GM23338 (cell line): ENCODE results near the gene DDX23. TPM values are rescaled to one million over a fixed set of nuclear protein-coding genes. Genes with fewer than 3 reads are reported as not detected.

Source experiments
- ATAC-seq: fragments of 200-7000 bp; cut with Tn5 transposase; 3 replicates; pipeline ENCODE4 v1.9.1; 2020
- DNase-seq: peaks from one replicate; pipeline ENCODE4 v3.0.0-alpha.2; 2015; ENCODE audit warnings: low spot score
- H2AFZ ChIP-seq: fragments of 200-600 bp; sonication (generic); 2 replicates; pipeline ENCODE4 v1.8.0; 2016; ENCODE audit warnings: antibody characterized with exemption, mild to moderate bottlenecking, moderate library complexity
- H3F3A ChIP-seq: fragments of 200-600 bp; sonication (generic); replicated peaks from 2 replicates; pipeline ENCODE4 v1.8.0; 2017; ENCODE audit warnings: antibody characterized with exemption, mixed run types, low read depth
- H3K27ac ChIP-seq: fragments of 200-600 bp; sonication (generic); 2 replicates; pipeline ENCODE4 v1.6.1; 2016; ENCODE audit warnings: low read depth
- H3K27me3 ChIP-seq: fragments of 200-600 bp; sonication (generic); 2 replicates; pipeline ENCODE4 v1.8.0; 2016; ENCODE audit warnings: mild to moderate bottlenecking, mixed run types, moderate library complexity; ENCODE audit not compliant: insufficient read depth
- H3K36me3 ChIP-seq: fragments of 200-600 bp; sonication (generic); 2 replicates; pipeline ENCODE4 v1.8.0; 2016; ENCODE audit warnings: mild to moderate bottlenecking; ENCODE audit not compliant: insufficient read depth
- H3K4me1 ChIP-seq: fragments of 200-600 bp; sonication (generic); 2 replicates; pipeline ENCODE4 v1.8.0; 2016; ENCODE audit warnings: mild to moderate bottlenecking, moderate library complexity; ENCODE audit not compliant: insufficient read depth
- H3K4me2 ChIP-seq: fragments of 200-600 bp; sonication (generic); 2 replicates; pipeline ENCODE4 v1.7.1; 2017; ENCODE audit warnings: mixed run types
- H3K4me3 ChIP-seq: fragments of 200-600 bp; sonication (generic); 2 replicates; pipeline ENCODE4 v1.6.1; 2016; ENCODE audit warnings: mixed run types
- H3K79me2 ChIP-seq: fragments of 200-600 bp; sonication (generic); replicated peaks from 2 replicates; pipeline ENCODE4 v1.8.0; 2017; ENCODE audit warnings: mild to moderate bottlenecking; ENCODE audit not compliant: insufficient read depth
- H3K9me2 ChIP-seq: fragments of 200-600 bp; sonication (generic); 2 replicates; pipeline ENCODE4 v1.8.0; 2017; ENCODE audit not compliant: insufficient read depth
- H4K20me1 ChIP-seq: fragments of 200-600 bp; sonication (generic); replicated peaks from 2 replicates; pipeline ENCODE4 v1.8.0; 2017; ENCODE audit warnings: mild to moderate bottlenecking; ENCODE audit not compliant: insufficient read depth
- H3K27ac Mint-ChIP-seq: 2 replicates; pipeline ENCODE4 v1.8.0; 2020; ENCODE audit warnings: inconsistent platforms, mild to moderate bottlenecking, moderate library complexity, mixed read lengths
- H3K27me3 Mint-ChIP-seq: 3 replicates; pipeline ENCODE4 v1.8.0; 2022; ENCODE audit warnings: low read depth, mild to moderate bottlenecking, moderate library complexity, mixed read lengths, inconsistent platforms; ENCODE audit not compliant: insufficient read depth, poor library complexity
- H3K36me3 Mint-ChIP-seq: 3 replicates; pipeline ENCODE4 v1.8.0; 2021; ENCODE audit warnings: low read depth, mild to moderate bottlenecking, inconsistent platforms, moderate library complexity, mixed read lengths
- H3K4me1 Mint-ChIP-seq: 3 replicates; pipeline ENCODE4 v1.8.0; 2020; ENCODE audit warnings: mild to moderate bottlenecking, inconsistent platforms, mixed read lengths
- H3K4me3 Mint-ChIP-seq: 3 replicates; pipeline ENCODE4 v1.8.0; 2021; ENCODE audit warnings: moderate library complexity, mild to moderate bottlenecking, inconsistent platforms, mixed read lengths
- H3K9me3 Mint-ChIP-seq: 3 replicates; pipeline ENCODE4 v1.8.0; 2020; ENCODE audit warnings: moderate library complexity, mild to moderate bottlenecking, inconsistent platforms, mixed read lengths
- CREB1 ChIP-seq: fragments of 250-450 bp; sonication (Bioruptor Pico); IDR thresholded peaks from 2 replicates; pipeline ENCODE4 v1.5.0; 2020; ENCODE audit warnings: low read depth, mild to moderate bottlenecking, moderate library complexity
- EZH2 ChIP-seq: fragments of 200-600 bp; sonication (generic); IDR thresholded peaks from one replicate; pipeline ENCODE4 v1.8.0; 2017; ENCODE audit warnings: antibody characterized with exemption, mild to moderate bottlenecking, low read depth; ENCODE audit not compliant: unreplicated experiment
- NANOG ChIP-seq: IDR thresholded peaks from 2 replicates; pipeline ENCODE4 v1.6.1; 2016; ENCODE audit warnings: antibody characterized with exemption, borderline replicate concordance
- REST ChIP-seq: IDR thresholded peaks from one replicate; pipeline ENCODE4 v1.6.1; 2018; ENCODE audit warnings: antibody characterized with exemption; ENCODE audit not compliant: unreplicated experiment
- STAT1 ChIP-seq: IDR thresholded peaks from one replicate; pipeline ENCODE4 v1.6.1; 2016; ENCODE audit warnings: antibody characterized with exemption; ENCODE audit not compliant: unreplicated experiment
- ZNF114 ChIP-seq: fragments of 250-450 bp; sonication (Bioruptor Pico); IDR thresholded peaks from 2 replicates; pipeline ENCODE4 v1.5.0; 2020; ENCODE audit warnings: mild to moderate bottlenecking, moderate library complexity
- ZNF331 ChIP-seq: fragments of 250-450 bp; sonication (Bioruptor Pico); IDR thresholded peaks from 2 replicates; pipeline ENCODE4 v1.5.0; 2020; ENCODE audit warnings: low read depth, mild to moderate bottlenecking, moderate library complexity
- polyA plus RNA-seq: library from polyadenylated mRNA; unstranded; fragments of >200 nt; fragmentation: Nextera tagmentation; extraction: Ambion mirVana; gene quantifications from 2 replicates; pipeline ENCODE4 v1.2.1, GENCODE V29; 2016
- total RNA-seq: library from RNA; depleted of rRNA; stranded (reverse); fragments of >200 nt; shearing (Covaris generic); gene quantifications from 2 replicates; pipeline ENCODE4 v1.2.3, GENCODE V29; 2014
- TF ChIP-seq, protein P1 (sequence below): fragments of 250-450 bp; sonication (Bioruptor Pico); IDR thresholded peaks from 2 replicates; pipeline ENCODE4 v1.5.0; 2020; ENCODE audit warnings: mild to moderate bottlenecking, moderate library complexity

Gene DDX23
- total and polyA plus RNA-seq, 2 experiments from 2014 or later: 31.7 to 78.5 TPM

DNA sequence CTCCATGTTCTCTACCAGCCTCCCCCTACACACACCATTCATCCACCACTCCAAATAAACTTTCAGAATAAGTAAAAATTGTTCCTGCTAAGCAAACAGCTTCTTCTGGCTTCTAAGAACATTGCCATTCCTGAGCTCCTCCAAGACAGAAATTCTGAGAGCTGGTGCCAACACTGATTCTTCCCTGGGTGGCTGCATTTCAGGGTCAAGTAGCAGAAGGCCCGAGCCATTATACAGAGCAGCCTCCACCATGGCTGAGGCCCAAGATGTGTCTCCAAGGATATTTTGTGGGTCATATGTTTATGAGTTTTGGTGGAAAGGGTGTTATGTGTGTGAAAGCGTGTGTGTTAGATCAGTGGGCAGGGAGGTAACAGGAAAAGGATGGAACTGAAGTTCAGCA lies 17.2 kb upstream of the DDX23 start:
- Mint-ChIP-seq H3K4me3 (no peak overlapping the region), H3K9me3 (no peaks in the 10 kb centered on the region)
- H3K79me2 ChIP-seq: peaks cover 10% of the 10 kb centered on the region

More for the DNA sequence above, 17.2 kb upstream of the DDX23 start:
- no peak for ATAC-seq
- Mint-ChIP-seq H3K36me3 (peaks cover 3% of the 10 kb centered on the region; the same call in 2 of the 3 replicates), H3K27ac (no peak overlapping the region), H3K4me1 (peaks cover 14% of the 10 kb centered on the region), H3K27me3 (peaks cover 27% of the 10 kb centered on the region)
- Histone ChIP-seq H3K4me3 (no peak overlapping the region), H3F3A (no peaks in the 10 kb centered on the region), H3K4me2 (no peak overlapping the region), H3K36me3 (no peaks in the 10 kb centered on the region), H4K20me1 (peaks cover 9% of the 10 kb centered on the region; the same call in 1 of the 2 replicates), H3K4me1 (peaks cover 14% of the 10 kb centered on the region; the same call in 1 of the 2 replicates), H3K27me3 (no peaks in the 10 kb centered on the region), H3K9me2 (no peaks in the 10 kb centered on the region), H3K27ac (no peak overlapping the region), H2AFZ (no peak overlapping the region)
- TF ChIP-seq NANOG (no peak), ZNF331 (CRISPR knock-in tag) (no peak), REST (no peak), EZH2 (no peak), CREB1 (CRISPR knock-in tag) (no peak), STAT1 (no peak), ZNF114 (CRISPR knock-in tag) (no peak)
- TF ChIP-seq, protein P1, sequence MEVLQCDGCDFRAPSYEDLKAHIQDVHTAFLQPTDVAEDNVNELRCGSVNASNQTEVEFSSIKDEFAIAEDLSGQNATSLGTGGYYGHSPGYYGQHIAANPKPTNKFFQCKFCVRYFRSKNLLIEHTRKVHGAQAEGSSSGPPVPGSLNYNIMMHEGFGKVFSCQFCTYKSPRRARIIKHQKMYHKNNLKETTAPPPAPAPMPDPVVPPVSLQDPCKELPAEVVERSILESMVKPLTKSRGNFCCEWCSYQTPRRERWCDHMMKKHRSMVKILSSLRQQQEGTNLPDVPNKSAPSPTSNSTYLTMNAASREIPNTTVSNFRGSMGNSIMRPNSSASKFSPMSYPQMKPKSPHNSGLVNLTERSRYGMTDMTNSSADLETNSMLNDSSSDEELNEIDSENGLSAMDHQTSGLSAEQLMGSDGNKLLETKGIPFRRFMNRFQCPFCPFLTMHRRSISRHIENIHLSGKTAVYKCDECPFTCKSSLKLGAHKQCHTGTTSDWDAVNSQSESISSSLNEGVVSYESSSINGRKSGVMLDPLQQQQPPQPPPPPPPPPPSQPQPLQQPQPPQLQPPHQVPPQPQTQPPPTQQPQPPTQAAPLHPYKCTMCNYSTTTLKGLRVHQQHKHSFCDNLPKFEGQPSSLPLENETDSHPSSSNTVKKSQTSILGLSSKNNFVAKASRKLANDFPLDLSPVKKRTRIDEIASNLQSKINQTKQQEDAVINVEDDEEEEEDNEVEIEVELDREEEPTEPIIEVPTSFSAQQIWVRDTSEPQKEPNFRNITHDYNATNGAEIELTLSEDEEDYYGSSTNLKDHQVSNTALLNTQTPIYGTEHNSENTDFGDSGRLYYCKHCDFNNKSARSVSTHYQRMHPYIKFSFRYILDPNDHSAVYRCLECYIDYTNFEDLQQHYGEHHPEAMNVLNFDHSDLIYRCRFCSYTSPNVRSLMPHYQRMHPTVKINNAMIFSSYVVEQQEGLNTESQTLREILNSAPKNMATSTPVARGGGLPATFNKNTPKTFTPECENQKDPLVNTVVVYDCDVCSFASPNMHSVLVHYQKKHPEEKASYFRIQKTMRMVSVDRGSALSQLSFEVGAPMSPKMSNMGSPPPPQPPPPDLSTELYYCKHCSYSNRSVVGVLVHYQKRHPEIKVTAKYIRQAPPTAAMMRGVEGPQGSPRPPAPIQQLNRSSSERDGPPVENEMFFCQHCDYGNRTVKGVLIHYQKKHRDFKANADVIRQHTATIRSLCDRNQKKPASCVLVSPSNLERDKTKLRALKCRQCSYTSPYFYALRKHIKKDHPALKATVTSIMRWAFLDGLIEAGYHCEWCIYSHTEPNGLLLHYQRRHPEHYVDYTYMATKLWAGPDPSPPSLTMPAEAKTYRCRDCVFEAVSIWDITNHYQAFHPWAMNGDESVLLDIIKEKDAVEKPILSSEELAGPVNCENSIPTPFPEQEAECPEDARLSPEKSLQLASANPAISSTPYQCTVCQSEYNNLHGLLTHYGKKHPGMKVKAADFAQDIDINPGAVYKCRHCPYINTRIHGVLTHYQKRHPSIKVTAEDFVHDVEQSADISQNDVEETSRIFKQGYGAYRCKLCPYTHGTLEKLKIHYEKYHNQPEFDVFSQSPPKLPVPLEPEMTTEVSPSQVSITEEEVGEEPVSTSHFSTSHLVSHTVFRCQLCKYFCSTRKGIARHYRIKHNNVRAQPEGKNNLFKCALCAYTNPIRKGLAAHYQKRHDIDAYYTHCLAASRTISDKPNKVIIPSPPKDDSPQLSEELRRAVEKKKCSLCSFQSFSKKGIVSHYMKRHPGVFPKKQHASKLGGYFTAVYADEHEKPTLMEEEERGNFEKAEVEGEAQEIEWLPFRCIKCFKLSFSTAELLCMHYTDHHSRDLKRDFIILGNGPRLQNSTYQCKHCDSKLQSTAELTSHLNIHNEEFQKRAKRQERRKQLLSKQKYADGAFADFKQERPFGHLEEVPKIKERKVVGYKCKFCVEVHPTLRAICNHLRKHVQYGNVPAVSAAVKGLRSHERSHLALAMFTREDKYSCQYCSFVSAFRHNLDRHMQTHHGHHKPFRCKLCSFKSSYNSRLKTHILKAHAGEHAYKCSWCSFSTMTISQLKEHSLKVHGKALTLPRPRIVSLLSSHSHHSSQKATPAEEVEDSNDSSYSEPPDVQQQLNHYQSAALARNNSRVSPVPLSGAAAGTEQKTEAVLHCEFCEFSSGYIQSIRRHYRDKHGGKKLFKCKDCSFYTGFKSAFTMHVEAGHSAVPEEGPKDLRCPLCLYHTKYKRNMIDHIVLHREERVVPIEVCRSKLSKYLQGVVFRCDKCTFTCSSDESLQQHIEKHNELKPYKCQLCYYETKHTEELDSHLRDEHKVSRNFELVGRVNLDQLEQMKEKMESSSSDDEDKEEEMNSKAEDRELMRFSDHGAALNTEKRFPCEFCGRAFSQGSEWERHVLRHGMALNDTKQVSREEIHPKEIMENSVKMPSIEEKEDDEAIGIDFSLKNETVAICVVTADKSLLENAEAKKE (CRISPR knock-in tag): no peak
- no peak for DNase-seq
